Heart left ventricle (tissue), 13 donors: ENCODE data around the gene HOXA9.

Source experiments
- POLR2A ChIP-seq, 2 donors: fragments of 450-650 bp; IDR thresholded peaks; one replicate each; pipeline ENCODE4 v1.6.1; 2017; ENCODE audit warnings: antibody characterized with exemption in 2 of 2, mild to moderate bottlenecking in 2 of 2, moderate library complexity in 2 of 2
- TF ChIP-seq, protein P1 (sequence below), 12 donors: fragments of 200-600 bp; sonication (generic) in 4 of 12; IDR thresholded peaks; one replicate each; pipeline versions ENCODE4 v1.5.0 to v1.8.0; 2018 to 2022; ENCODE audit warnings: antibody characterized with exemption in 12 of 12, mild to moderate bottlenecking in 5 of 12
- donor health status: ischemic (EF 13 %, LVEDD 7.1; RV severe dilation, severe dysfunction).
- donor health status: DM: no; HTN: yes; CAD: no.
- donor health status: DM: no; HTN: no; CAD: no.
- donor health status: ischemic (EF 25% LVEDD 6.9; RV normal size, moderate dysfunction).
- donor health status: ischemic (EF 25% LVEDD 5.7; RV mildly dilated, moderate dysfunction).
- donor health status: ischemic (EF 35%, LVEDD 5.7; RV mildly dilated, moderate dysfunction).
- donor health status: nonischemic (EF 11% LVEDD 7.7; RV severe dilation, severe dysfunction).
- donor health status: DM: yes; HTN: yes; CAD: no.
- donor health status: PGD.
- donor health status: ischemic (EF 29% LVEDD 5.4; RV normal size, mild dysfunction).
- donor health status: nonischemic (EF 23%, LVEDD 6.1; RV moderate dilation, normal function).

DNA sequence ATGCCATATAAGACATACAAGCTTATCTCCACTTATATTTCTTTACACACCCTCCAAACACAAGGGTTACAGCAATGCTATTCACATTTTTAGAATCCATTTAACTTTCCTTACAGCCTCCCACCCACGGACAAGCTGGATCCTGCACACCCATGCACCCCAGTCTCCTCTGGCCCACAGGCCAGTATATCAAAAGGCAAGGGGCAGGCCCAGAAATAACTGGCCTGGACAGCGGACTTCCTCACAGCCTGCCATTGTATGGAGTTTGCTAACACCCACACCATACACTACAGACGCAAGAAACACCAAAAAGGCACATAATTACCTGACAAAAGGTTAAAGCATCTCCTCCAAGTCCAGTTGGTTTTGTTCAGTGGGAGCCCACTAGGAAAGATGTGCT lies 46.8 kb downstream of the HOXA9 start:
- TF ChIP-seq, protein P1, sequence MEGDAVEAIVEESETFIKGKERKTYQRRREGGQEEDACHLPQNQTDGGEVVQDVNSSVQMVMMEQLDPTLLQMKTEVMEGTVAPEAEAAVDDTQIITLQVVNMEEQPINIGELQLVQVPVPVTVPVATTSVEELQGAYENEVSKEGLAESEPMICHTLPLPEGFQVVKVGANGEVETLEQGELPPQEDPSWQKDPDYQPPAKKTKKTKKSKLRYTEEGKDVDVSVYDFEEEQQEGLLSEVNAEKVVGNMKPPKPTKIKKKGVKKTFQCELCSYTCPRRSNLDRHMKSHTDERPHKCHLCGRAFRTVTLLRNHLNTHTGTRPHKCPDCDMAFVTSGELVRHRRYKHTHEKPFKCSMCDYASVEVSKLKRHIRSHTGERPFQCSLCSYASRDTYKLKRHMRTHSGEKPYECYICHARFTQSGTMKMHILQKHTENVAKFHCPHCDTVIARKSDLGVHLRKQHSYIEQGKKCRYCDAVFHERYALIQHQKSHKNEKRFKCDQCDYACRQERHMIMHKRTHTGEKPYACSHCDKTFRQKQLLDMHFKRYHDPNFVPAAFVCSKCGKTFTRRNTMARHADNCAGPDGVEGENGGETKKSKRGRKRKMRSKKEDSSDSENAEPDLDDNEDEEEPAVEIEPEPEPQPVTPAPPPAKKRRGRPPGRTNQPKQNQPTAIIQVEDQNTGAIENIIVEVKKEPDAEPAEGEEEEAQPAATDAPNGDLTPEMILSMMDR (IDR thresholded peaks at IDR 0.05), result no peak
- TF ChIP-seq POLR2A (IDR thresholded peaks at IDR 0.05), result no peak
